Activated CD8-positive, alpha-beta memory T cell treated with anti-CD3 and anti-CD28 coated beads for 4 hours (primary cell): ENCODE measurements around the gene GLDC.
"Not testable (repeated sequence)": the region's sequence is repeated elsewhere in the genome, so short reads cannot be mapped to it uniquely, and the experiment has no call there.

Experiments
- DNase-seq, 2 donors: peaks; one replicate each; pipeline ENCODE4 v3.0.0-alpha.2; 2020; ENCODE audit warnings: low read depth in 2 of 2

GLDC gene

DNA sequence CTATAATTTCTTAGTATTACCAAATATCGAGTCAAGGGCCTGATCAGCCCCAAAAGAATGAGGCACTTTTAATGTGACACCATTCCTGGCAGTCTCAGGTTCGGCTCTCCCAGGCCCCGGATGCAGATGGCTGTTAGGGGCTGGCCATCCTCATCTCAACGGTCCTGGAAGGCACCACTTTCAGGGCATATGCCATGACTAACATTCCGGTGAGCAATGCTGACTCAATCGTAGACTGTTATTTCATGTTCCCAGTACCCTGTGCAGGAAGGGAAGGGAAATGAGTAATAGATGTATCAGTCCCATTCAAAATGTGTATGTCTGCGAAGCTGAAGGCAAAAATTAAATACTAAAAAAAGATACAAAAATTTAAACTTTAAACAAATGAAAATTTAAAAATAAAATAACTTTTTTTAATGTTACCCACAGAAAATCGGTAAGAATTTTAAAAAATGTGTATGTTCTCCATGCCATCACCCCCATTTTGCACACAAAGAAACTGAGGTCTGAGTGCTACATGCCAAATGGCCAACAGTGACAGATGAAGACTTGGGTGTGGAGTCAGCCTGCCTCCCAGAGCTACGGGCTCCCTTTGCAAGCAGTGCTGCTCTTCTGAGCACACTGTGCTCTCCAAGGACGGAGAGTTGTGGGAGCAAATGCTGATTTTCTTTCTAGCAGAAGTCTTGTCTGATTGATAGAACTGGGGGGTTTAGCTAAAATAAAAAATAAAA lies 79.0 kb downstream of the GLDC start:
- DNase-seq = no peak

DNA sequence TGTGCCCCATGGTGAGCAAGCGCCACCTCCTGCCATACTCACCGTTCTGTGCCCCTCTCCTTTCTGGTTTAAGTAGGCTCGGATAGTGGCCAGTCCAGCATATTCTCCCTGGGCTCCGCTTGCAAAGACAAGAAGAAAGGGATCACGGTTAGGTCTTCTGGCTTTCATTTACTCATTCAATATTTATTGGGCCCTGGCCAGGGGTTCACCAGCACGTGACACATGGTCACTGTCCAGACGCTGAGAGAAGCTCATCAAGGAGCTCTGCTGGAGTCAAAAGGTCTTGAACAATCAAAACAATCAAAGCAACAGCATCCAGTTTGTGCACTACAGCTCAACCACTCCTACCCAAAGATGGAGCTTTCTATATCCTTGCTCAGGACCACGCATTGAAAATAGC lies 80.2 kb downstream of the GLDC start:
- no peak for DNase-seq

DNA sequence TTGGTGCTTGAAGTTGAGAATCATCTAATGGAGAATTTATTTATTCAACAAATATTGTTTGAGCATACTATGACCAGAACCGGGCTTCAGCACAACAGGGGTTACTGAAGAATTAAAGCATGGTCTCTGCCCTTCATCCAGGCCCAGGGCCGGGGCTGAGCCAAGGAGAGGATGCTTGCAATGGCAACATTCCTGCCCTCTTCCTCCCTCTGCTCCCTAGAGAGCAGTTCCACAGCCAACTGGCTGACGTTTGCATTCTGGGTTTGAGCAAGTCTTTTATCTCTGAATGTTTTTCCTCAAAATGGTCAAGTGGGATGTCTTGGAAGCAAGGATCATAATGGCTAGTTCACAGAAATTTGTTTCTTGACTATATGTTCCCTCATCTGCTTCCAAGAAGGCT lies 80.7 kb downstream of the GLDC start:
- DNase-seq = no peak

DNA sequence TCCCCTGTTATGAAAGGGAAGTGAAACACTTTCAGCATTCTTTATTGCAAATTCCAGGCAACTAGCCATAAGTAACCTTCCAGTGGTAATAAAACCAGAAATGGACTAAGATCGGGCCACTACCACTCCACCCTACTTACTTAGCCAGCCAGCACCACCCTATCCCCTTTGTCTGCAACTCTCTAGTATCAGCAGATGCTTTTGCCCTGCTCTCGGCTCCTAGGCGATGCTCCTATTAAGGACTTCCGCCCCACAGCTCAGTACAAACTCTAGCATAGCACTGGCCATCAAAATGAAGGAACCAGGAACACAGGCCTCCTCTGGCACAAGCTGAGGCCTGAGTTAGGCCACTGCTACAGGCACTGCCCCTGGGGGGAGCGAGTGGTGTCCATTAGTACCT lies 81.2 kb downstream of the GLDC start:
- no peak for DNase-seq

DNA sequence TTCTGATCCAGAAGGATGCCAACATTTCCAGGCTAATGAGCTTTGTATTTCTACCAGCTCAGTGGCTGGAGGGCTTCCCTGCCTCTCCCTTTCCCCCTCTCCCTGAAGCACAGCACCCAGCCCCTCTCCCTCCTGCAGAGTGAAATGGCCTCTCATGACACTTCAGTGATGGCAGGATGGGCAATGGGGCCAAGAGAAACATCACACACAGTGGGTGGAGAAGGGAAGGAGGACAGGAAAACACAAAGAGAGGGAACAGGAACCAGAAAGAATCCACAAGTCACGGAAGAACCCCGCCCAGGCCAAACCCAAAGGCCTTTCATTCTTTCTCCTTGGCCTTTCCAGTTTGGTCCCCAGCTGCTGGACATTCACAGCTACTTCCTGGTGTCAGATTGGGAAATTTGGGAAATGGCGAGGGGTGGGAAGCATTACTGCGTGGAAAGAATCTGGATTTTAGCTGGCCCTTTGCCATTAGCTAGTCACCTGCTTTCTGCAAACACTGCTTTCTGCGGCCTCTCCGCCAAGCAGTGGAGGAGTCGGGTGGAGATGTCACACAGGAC lies 82.6 kb downstream of the GLDC start:
- no peak for DNase-seq

DNA sequence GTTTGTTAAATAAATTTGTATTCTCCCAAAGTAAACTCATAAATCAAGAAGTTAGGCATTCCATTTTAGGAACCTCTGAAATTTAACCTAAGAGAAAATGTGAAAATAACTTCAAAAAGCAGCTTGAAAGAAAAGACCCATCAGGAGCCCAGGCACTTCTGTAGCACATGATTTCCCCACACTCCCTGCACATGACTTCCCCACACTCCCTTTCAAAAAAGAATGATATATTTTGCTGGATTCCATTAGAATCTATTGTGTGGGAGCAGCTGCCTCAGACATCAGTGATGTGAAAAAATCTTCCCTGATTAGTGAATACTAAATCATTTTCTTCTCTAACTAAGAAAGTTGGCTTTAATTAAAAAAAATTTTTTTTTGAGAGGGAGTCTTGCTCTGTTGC lies 83.3 kb downstream of the GLDC start:
- no peak for DNase-seq

DNA sequence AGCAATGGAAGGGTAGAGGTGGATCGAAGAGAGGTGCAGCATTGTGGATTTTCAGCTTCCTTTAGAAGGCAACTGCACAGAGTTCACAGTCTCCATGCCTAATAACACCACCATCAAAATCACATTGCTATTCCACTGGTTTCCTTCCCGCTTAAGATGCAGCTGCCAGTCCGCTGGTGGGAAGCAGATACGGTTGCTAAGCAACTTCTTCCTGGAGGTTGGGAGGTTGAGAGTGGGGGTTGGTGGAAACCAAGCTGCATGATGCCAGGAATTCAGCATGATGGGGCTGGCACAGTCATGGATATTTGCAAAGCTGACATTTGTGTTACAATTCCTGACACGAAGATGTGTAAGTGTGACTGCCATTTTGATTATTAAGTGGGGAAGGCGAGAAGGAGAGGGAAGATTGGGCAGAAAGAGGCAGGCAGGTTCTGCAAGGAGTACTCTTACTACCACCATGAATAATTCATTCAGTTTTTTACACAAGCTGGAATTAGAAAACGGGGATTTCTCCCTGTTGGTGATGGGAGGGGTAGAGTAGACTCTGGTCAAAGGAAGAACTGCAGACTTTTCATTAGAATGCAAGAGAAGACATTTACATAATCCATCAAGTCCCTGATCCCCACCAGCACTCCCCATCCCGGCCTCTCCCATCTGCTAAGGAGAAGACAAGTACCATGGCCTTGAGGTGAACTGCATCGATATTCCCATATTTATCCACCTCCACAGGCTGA lies 87.5 kb downstream of the GLDC start:
- DNase-seq = no peak

DNA sequence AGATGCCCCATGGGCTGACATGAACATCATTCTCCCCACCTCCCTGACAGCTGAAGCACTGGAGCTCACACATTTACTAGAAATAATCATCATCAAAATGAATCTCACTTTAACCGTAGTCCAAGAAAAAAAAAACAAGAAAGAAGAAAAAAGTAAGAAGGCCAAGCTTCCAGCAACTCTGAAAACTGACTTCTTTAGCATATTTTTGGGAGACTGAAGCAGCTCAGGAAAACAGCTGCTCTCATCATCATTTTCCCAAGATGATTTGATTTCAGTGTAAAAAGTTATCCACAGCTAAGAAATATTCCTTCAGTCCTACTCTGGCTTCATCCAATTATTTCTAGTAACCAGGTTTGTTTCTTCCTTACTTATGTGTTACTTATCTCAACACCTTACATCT lies 91.7 kb downstream of the GLDC start:
- DNase-seq = no peak

DNA sequence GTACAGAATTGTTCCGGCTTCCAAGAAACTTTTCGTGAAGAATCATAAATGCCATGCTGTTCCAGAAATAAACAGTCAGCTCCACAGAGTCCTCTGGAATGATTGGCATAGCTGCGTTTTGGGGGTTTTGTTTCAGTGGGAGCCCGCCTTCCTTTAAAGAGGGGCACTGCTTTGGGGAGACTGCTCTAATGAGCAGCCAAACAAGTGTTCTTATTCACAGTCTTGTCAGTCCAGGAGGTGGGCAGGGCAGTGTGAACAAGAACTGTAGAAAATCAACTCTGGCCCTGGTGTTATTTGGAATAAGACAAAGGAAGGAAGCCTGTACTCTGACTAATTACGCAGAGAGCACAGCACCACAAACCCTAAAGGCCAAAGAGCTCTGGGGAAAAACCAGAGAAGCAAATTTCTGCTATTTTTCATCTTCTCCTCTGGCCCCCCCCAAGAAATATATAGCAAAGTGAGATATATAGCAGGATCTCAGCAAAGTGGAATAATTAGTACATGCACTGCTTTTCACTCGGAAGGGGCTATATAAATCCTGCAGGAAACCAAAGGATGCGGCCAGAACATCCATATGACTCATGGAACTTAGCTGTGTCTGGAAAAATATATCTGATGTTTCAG lies 92.9 kb downstream of the GLDC start:
- no peak for DNase-seq

DNA sequence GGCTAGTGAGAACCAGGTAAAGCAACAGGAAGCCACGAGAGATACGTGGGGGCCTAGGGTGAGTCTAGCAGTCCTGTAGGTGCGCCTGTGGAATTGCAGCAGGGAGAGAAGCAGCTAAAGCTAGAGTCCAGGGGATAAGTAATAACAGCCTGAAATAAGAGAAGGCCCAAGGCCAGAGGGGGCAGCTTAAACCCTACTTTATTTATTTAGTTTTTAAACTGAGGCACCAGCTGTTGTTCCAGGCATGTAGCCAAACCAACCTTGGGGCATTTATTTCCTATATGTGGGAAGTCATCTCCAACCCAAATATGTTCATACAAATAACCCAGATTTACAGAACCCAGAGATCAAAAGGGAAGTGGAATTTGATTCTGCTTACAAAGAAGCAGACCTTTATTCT lies 93.5 kb downstream of the GLDC start:
- no peak for DNase-seq

DNA sequence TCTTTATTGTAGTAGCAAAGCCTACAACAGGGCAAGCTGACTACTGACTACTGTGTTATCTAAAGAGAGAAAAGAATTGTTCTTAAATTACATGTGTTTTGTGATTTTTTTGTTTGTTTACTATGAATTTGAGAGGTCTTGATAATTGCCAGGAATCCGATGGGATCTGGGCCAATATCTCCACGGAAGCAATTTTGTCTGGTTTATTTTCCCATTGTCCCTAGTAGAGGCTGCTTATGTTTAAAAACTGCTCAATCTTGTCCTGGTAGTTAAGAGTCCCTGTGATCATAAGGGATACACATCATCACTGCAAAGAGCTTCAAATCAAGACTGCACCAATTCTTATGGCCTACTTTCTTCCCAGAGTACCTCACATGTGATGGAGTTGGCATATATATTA lies 94.4 kb downstream of the GLDC start:
- no peak for DNase-seq

DNA sequence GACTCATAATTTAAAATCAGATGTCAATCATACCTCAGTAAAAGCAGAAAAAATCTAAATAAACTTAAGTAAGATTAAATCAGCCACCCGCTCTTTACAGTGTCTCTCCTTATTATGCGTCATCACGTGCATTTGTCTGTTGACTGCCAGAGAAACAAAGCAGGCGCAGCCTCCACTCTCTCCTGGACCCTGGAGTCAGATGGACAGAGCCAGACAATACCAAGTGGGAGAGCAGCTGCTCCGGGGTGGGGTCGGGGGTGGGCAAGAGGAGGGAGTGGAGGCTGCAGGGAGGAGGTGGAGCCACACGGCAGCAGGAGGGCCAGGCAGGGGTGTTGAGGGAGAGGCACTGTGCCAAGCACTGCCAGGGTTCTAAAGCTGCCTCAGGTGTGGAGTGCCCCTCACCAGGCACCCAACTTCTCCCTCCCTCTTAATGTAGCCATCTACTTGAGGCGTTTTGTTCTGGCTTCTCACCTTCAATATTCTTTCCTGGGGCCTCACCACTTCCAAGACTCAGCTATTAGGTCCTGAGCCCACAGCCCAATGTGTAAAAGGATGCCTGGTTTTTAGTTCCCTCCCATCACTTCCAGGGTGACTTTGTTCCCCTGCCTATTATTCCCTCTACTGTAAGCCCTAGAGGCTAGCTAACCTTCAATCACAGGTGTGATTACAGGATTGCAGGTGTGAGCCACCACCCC lies 96.3 kb downstream of the GLDC start:
- DNase-seq = no peak

DNA sequence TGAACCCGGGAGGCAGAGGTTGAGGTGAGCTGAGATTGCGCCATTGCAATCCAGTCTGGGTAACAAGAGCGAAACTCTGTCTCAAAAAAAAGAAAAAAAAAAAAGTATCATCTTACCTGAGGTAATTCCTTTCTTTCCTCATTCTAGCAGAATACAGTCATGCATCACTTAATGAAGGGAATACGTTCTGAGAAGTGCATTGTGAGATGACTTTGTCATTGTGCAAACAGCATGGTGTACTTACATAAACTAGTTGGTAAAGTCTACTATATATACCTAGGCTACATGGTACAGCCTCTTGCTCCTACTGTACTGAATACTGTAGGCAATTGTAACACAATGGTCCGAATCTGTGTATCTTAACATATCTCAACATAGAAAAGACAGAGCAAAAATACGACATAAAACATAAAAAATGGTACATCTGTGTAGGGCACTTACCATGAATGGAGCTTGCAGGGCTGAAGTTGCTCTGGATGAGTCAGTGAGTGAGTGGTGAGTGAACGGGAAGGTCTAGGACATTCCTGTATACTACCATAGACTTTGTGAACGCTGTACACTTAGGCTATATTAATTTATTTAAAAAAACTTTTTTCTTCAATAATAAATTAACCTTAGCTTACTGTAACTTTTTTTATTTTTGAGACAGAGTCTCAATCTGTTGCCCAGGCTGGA lies 100.4 kb downstream of the GLDC start:
- no peak for DNase-seq

DNA sequence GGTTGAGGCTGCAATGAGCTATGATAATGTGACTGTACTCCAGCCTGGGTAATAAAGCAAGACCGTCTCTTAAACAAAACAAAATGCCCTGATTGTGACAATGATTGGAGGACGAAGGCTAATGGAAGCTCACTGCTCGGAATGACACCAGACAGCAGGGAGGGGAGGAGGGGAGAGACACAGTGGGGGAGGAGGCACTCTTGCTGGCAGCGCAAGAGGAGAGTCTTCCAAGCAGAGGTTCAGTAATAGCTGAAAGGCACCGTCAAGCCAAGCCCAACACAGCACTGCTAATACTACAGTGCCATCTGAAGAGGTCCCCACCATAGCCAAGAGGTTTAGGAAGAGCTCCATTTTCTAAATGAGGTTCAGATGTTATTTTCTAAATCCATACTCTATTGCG lies 102.3 kb downstream of the GLDC start:
- no peak for DNase-seq

DNA sequence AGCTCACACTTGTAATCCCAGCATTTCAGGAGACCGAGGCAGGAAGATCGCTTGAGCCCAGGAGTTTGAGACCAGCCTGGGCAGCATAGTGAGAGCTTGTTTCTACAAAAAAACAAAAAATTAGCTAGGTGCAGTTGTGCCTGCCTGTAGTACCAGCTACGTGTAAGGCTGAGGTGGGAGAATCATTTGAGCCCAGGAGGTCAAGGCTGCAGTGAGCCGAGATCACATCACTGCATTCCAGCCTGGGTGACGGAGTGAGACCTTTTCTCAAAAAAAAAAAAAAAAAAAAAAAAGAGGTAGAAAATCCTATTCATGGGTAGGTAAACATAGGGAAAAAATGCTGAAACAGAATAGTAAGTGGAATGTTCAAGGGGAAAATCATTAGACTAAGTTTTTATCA lies 102.9 kb downstream of the GLDC start:
- DNase-seq = not testable (repeated sequence)

DNA sequence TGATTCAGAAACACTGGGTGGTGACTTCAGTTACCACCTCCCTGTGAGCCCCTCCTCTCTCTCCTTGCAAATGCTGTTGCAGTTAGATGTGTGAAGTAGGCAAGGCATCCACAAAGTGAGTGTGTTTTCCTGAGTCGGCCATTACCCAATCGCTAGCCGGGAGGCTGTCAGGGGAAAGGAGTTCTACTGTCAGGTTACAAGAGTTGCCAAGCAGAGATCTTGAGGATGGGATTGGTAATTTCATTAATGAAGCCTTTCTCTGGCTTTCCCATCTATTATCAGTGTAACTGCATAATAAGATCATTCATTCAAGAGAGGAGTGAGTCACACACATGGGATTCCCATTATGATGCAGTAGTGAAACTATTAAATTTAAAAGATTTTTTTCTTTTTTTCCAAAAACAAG lies 106.9 kb downstream of the GLDC start:
- no peak for DNase-seq

DNA sequence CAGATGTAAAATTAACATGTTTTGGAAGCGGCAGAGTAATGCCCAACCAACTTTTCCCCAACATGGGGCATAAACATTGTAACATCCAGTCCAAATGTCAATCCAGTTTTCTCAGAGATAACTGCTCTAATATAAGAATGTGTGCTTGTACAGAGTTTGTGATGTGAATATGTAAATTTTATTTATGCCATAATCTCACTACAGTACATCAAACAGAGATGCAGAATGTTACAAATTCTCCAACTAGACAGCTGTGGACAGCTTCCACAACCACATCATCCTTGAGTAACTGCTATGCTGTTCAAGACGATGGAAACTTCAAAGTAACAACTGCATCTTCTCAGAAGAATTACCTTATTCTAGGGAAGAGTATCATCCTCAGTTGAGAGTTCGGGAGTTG lies 109.9 kb downstream of the GLDC start:
- DNase-seq = no peak

DNA sequence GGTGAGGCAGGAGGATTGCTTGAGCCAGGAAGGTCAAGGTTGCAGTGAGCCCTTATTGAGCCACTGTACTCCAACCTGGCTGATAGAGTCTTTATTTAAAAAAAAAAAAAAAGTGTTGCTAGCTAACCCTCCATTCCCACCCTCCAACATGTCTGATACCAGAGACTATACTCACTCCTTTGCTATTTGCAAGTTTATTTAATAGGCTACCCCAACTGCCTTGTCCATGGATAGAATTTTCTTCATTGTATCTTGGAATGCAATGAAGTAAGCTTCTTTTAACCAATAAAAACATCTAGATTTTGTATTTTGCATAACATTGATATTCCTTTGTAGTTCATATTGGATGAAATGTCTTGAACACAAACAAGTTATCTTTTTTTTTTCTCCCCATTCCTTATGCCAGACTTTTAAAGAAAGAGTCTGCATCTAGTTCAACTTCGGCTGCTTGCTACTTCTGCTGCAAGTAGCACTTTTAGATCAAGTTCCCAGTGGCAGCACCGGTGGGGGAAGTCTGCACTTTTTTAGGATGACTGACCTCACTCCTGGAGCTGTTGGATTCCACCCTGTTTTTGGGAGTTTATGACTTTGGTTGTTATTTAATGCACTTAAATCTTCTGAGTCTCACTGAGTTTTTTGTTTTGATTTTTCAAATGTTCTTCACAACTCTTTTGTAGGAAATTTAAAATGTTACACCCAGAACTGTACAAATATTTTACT lies 120.0 kb downstream of the GLDC start:
- DNase-seq = no peak

DNA sequence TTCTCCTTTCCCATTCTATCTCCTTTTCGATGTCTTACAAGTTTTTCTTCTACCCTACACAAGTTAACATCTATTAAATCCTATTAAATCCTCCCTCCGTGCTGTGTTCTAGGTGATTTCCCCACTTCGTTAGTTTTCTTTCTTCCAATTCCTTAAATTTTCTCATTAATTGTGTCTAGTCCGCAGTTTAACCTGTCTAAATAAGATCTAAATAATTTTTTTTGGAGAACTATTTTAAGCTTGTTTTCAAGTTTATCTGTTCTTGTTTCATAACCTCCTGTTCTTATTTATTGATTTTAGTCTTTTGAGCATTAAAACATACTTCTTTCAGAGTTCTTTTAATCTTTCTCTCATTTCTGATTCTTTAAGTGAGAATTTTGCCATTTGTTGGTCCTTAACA lies 123.3 kb downstream of the GLDC start:
- DNase-seq = no peak

DNA sequence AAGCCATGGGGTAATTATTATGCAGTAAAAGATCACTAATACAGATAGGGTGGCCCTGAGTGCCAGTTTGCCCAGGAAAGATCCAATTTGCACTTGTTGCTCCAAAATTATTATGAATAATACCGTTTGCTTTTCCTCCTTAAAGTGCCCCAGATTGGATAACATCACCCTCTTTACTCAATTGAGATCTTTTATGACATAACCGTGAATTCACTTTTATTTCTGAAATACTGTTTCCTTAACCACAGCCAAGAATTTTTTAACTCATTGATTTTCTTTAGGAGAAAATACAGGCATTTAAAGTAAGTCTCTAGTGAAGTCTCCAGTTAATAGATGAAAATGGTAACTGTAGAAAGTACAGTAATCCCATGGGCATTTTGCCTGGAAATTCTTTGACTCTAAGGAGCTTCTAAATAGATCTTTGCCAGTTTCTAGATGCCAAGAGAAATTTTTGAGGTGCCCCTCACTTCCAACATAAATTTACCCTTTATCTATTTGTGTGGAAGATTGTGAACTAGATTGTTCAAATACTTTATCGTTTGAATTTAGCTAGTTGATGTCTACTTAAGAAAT lies 133.4 kb downstream of the GLDC start:
- no peak for DNase-seq

DNA sequence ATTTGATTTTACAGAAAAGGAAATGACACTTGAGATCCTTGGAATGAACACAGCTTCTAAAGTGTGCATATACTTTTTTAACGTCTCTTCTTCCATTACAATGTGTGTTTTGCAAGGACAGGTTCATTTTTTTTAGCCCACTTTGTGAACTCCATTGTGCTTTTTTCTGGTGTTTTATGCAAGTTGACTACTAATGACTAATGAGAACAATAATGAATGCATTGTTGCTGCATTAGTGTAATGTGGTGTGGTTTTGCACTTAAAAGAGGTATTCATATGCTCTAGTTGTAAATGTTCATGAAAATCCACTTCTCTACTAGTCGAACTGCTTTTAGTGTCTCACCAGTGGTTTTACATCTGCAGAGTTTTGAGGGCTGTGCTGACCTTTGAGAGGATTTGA lies 139.0 kb downstream of the GLDC start:
- DNase-seq = no peak
